GM21381 (cell line): ENCODE results near the gene ITPKB.

Source experiments
- ATAC-seq: cut with Tn5 transposase; IDR thresholded peaks from one replicate; pipeline ENCODE4 v1.9.1; 2021; ENCODE audit warnings: mild to moderate bottlenecking, moderate library complexity; ENCODE audit not compliant: unreplicated experiment

ITPKB gene

DNA sequence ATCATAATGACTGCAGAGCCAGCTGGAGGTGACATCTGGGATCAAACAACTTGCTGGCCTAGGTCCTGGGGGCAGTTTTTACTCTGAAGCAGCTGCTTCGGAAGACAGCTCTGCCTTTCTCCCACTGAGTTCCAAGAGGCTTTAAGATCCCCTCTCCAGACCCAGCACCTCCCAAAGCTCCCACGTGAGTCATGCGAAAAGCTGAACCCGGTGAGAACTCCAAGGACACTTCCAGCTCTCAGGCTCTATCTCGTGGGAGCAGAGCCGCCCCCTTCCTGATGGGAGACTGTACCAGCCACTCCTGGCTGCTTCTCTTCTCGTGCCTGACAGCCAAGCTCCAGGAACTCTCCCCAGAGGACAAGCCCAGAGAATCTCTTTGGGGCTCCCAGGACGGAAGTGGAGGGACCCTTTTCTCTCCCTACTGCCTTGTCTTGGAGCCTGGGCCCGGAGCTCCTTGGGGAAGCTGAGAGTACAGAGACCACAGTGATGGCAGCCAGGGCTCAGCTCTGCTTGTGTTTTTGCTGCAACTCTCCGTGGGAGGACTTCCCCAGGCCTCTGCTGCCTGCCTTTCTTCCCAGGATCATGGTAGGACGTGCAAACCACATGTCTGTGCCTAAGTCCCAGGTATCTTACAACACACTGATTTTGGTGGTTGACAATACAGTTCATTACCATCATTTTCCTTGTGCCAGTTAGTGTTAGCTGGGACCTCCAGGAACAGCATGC lies 149.9 kb downstream of the ITPKB start:
- ATAC-seq = no peak

GRCh38 chr1:226588484-226588883 lies 150.6 kb downstream of the ITPKB start:
- no peak for ATAC-seq

DNA sequence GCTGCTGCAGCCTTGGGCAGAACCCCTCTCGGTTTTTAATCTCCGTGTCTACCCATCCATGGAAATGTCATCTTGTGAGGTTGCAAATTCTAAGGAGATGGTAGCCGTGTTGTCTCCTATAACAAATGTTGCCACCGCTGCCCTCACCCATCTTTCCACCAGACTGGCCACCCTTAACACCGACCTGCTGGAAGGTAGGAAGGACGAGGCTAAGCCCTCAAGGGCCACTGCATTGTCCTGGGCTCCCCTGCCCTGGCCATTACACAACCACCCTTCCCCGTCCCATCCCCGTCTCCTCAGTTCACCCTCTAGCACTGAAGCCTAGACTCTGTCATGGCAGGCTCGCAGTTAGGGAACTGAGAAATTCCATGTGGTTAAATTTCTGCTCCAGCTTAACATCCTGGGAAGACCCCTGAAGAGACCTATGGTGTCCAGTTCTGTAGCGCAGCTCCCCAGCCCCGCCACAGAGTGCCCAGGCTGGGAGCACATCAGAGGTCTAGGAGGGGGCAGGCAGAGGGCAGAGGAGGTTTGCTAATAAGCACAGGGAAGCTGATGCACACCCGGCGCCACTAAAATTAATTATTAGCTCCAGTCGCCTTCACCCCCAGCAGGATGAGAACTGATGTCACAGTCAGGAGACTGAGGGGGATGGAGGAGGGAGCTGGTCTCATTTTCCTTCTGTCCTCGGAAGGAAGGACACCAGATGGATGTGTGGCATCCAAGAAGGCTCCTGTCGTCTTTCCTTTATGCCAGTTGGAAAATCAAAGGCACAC lies 152.2 kb downstream of the ITPKB start:
- no peak for ATAC-seq

DNA sequence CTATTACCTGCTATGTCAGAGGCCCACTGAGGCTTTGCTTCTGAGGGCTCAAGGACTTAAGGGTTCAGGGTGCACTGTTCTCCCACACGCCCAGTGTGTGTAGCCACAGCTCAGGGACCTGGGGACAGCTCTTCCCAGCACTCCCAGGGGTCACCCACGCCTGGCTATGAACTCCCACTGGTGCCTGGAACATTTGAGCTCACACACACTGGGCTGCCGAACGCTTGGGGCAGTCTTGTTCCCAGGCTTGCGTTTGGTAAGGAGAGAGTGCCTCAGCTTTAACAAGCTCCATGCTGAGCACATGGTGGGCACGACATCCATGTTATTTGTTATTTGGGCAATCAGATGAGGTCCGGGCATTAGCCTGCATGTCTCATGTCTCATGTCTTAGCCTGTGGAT lies 153.0 kb downstream of the ITPKB start:
- no peak for ATAC-seq

DNA sequence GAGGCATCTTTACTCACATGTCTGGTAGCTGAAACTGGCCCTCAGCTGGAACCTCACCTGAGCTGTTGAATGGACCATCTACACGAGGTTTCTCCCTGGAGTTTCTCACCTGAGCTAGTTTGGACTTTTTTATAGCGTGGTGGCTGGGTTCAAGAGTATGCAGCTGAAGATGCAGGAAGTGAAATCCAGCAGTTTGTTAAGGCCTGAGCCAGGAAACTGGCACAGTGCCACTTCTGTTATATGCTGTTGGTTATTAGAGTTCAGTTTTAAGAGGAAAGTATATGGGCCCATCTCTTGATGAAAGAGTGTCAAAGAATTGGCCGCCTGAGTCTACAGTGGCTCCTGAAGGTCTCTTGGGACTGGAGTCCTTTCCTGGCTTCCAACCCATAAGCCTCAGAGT lies 154.9 kb downstream of the ITPKB start:
- no peak for ATAC-seq

- no peak for ATAC-seq
Observed at GRCh38 chr1:226582966-226583365, 156.1 kb downstream of the ITPKB start.
